ENCODE data around the gene CABLES1. TPM values are rescaled to one million over a fixed set of nuclear protein-coding genes. Genes with fewer than 3 reads are reported as not detected.

CABLES1 gene
- polyA plus RNA-seq, 1 donor: 11.1 TPM

- no peak for DNase-seq
- Histone ChIP-seq H3K36me3 (ENCODE audit: control insufficient read depth, insufficient read depth, low read length) (peaks cover 35% of the 10 kb centered on the region), H3K4me1 (ENCODE audit: control insufficient read depth, insufficient read depth, low read length) (no peaks in the 10 kb centered on the region), H3K9me3 (ENCODE audit: control insufficient read depth, low read depth, low read length) (peaks cover 3% of the 10 kb centered on the region), H3K27me3 (ENCODE audit: control insufficient read depth, insufficient read depth, low read length) (no peaks in the 10 kb centered on the region), H3K27ac (ENCODE audit: low read length) (no peak overlapping the region), H3K4me3 (ENCODE audit: low read length) (no peak overlapping the region)
- 100% methylated on average over 2 of the region's 13 CpGs for WGBS (ENCODE audit: insufficient coverage, low lambda C conversion rate)
Observed at GRCh38 chr18:23250893-23251656, 115.8 kb downstream of the CABLES1 start.

GRCh38 chr18:23253630-23254029 is 118.3 kb downstream of the CABLES1 start:
- H3K27me3 ChIP-seq (ENCODE audit: control insufficient read depth, insufficient read depth, low read length): no peaks in the 10 kb centered on the region
- WGBS (ENCODE audit: insufficient coverage, low lambda C conversion rate): no CpG with 5 or more reads among the region's 12 CpGs
- H3K36me3 ChIP-seq (ENCODE audit: control insufficient read depth, insufficient read depth, low read length): peaks cover 34% of the 10 kb centered on the region
- DNase-seq: no peak
- peaks cover 3% of the 10 kb centered on the region for H3K9me3 ChIP-seq (ENCODE audit: control insufficient read depth, low read depth, low read length)
- H3K4me3 ChIP-seq (ENCODE audit: low read length): no peak overlapping the region
- peaks cover 4% of the 10 kb centered on the region for H3K4me1 ChIP-seq (ENCODE audit: control insufficient read depth, insufficient read depth, low read length)
- H3K27ac ChIP-seq (ENCODE audit: low read length): no peak overlapping the region

- peak overlapping the region; percentile 40 for H3K27ac ChIP-seq (ENCODE audit: low read length)
- peaks cover 32% of the 10 kb centered on the region for H3K4me1 ChIP-seq (ENCODE audit: control insufficient read depth, insufficient read depth, low read length)
- WGBS (ENCODE audit: insufficient coverage, low lambda C conversion rate): no CpG with 5 or more reads among the region's 9 CpGs
- H3K9me3 ChIP-seq (ENCODE audit: control insufficient read depth, low read depth, low read length): no peaks in the 10 kb centered on the region
- peak; percentile 31 to 61 for DNase-seq
- no peaks in the 10 kb centered on the region for H3K27me3 ChIP-seq (ENCODE audit: control insufficient read depth, insufficient read depth, low read length)
- no peak overlapping the region for H3K4me3 ChIP-seq (ENCODE audit: low read length)
- H3K36me3 ChIP-seq (ENCODE audit: control insufficient read depth, insufficient read depth, low read length): peaks cover 30% of the 10 kb centered on the region
Observed at GRCh38 chr18:23257137-23257536, 121.9 kb downstream of the CABLES1 start.

- Histone ChIP-seq H3K4me3 (ENCODE audit: low read length) (no peak overlapping the region), H3K27ac (ENCODE audit: low read length) (no peak overlapping the region), H3K27me3 (ENCODE audit: control insufficient read depth, insufficient read depth, low read length) (no peaks in the 10 kb centered on the region), H3K4me1 (ENCODE audit: control insufficient read depth, insufficient read depth, low read length) (peaks cover 32% of the 10 kb centered on the region), H3K9me3 (ENCODE audit: control insufficient read depth, low read depth, low read length) (no peaks in the 10 kb centered on the region), H3K36me3 (ENCODE audit: control insufficient read depth, insufficient read depth, low read length) (peaks cover 24% of the 10 kb centered on the region)
- no CpG with 5 or more reads among the region's 25 CpGs for WGBS (ENCODE audit: insufficient coverage, low lambda C conversion rate)
- DNase-seq: no peak
Observed at GRCh38 chr18:23257686-23258565, 122.6 kb downstream of the CABLES1 start.

GRCh38 chr18:23258566-23259469 is 123.5 kb downstream of the CABLES1 start:
- no peak for DNase-seq
- Histone ChIP-seq H3K27ac (ENCODE audit: low read length) (peak overlapping the region; percentile 95), H3K27me3 (ENCODE audit: control insufficient read depth, insufficient read depth, low read length) (no peaks in the 10 kb centered on the region), H3K36me3 (ENCODE audit: control insufficient read depth, insufficient read depth, low read length) (peaks cover 21% of the 10 kb centered on the region), H3K4me3 (ENCODE audit: low read length) (no peak overlapping the region), H3K4me1 (ENCODE audit: control insufficient read depth, insufficient read depth, low read length) (peaks cover 32% of the 10 kb centered on the region), H3K9me3 (ENCODE audit: control insufficient read depth, low read depth, low read length) (no peaks in the 10 kb centered on the region)
- WGBS (ENCODE audit: insufficient coverage, low lambda C conversion rate): no CpG with 5 or more reads among the region's 15 CpGs

- Histone ChIP-seq H3K36me3 (ENCODE audit: control insufficient read depth, insufficient read depth, low read length) (peaks cover 11% of the 10 kb centered on the region), H3K27ac (ENCODE audit: low read length) (peak overlapping the region; percentile 95), H3K4me1 (ENCODE audit: control insufficient read depth, insufficient read depth, low read length) (peaks cover 32% of the 10 kb centered on the region), H3K9me3 (ENCODE audit: control insufficient read depth, low read depth, low read length) (no peaks in the 10 kb centered on the region), H3K27me3 (ENCODE audit: control insufficient read depth, insufficient read depth, low read length) (no peaks in the 10 kb centered on the region), H3K4me3 (ENCODE audit: low read length) (peak overlapping the region; percentile 30)
- WGBS (ENCODE audit: insufficient coverage, low lambda C conversion rate): no CpG with 5 or more reads among the region's 21 CpGs
- peak; percentile 91 to 95 for DNase-seq
Observed at GRCh38 chr18:23259701-23260681, 124.7 kb downstream of the CABLES1 start.

GRCh38 chr18:23260926-23261590 is 125.8 kb downstream of the CABLES1 start:
- Histone ChIP-seq H3K4me3 (ENCODE audit: low read length) (no peak overlapping the region), H3K27ac (ENCODE audit: low read length) (peak overlapping the region; percentile 95), H3K36me3 (ENCODE audit: control insufficient read depth, insufficient read depth, low read length) (peaks cover 11% of the 10 kb centered on the region), H3K27me3 (ENCODE audit: control insufficient read depth, insufficient read depth, low read length) (no peaks in the 10 kb centered on the region), H3K9me3 (ENCODE audit: control insufficient read depth, low read depth, low read length) (no peaks in the 10 kb centered on the region), H3K4me1 (ENCODE audit: control insufficient read depth, insufficient read depth, low read length) (peaks cover 32% of the 10 kb centered on the region)
- DNase-seq: peak in 1 of 2 donors; percentile 23
- WGBS (ENCODE audit: insufficient coverage, low lambda C conversion rate): no CpG with 5 or more reads among the region's 7 CpGs

- no peaks in the 10 kb centered on the region for H3K27me3 ChIP-seq (ENCODE audit: control insufficient read depth, insufficient read depth, low read length)
- H3K4me1 ChIP-seq (ENCODE audit: control insufficient read depth, insufficient read depth, low read length): peaks cover 28% of the 10 kb centered on the region
- no peaks in the 10 kb centered on the region for H3K9me3 ChIP-seq (ENCODE audit: control insufficient read depth, low read depth, low read length)
- no peak for DNase-seq
- no peaks in the 10 kb centered on the region for H3K36me3 ChIP-seq (ENCODE audit: control insufficient read depth, insufficient read depth, low read length)
- H3K27ac ChIP-seq (ENCODE audit: low read length): no peak overlapping the region
- no peak overlapping the region for H3K4me3 ChIP-seq (ENCODE audit: low read length)
- whole genome bisulfite sequencing (ENCODE audit: insufficient coverage, low lambda C conversion rate): no CpG with 5 or more reads among the region's 9 CpGs
Observed at GRCh38 chr18:23263551-23264235, 128.4 kb downstream of the CABLES1 start.
